Ascending aorta (tissue), 2 donors: ENCODE data around the gene TRMT112. TPM values are rescaled to one million over a fixed set of nuclear protein-coding genes. Genes with fewer than 3 reads are reported as not detected.

ENCODE experiments used
- DNase-seq, 2 donors: peaks; one replicate each; pipeline ENCODE4 v3.0.0-alpha.2; 2019; ENCODE audit warnings: low spot score in 2 of 2
- H3K27ac ChIP-seq, 2 donors: fragments of 200-600 bp; sonication (generic); one replicate each; pipeline ENCODE4 v1.5.1; 2016 to 2017; ENCODE audit warnings: mild to moderate bottlenecking in 1 of 2
- H3K27me3 ChIP-seq: fragments of 200-600 bp; sonication (generic); one replicate; pipeline ENCODE4 v1.5.1; 2017
- H3K36me3 ChIP-seq, 2 donors: fragments of 200-600 bp; sonication (generic); one replicate each; pipeline ENCODE4 v1.5.1; 2016
- H3K4me1 ChIP-seq, 2 donors: fragments of 200-600 bp; sonication (generic); one replicate each; pipeline ENCODE4 v1.5.1; 2016 to 2017; ENCODE audit warnings: mild to moderate bottlenecking in 1 of 2
- H3K4me3 ChIP-seq, 2 donors: fragments of 200-600 bp; sonication (generic); one replicate each; pipeline ENCODE4 v1.5.1; 2016 to 2017; ENCODE audit warnings: mild to moderate bottlenecking in 1 of 2
- H3K9me3 ChIP-seq, 2 donors: fragments of 200-600 bp; sonication (generic); one replicate each; pipeline ENCODE4 v1.5.1; 2016
- intact Hi-C: fragments of 100-400 bp; cut with DNase I; formaldehyde crosslinking; loops from one replicate; pipeline ENCODE4 v1.15.1; 2023
- total RNA-seq: library from RNA; depleted of rRNA; stranded (reverse); fragments of >200 nt; gene quantifications from one replicate; pipeline ENCODE4 v1.1.0, GENCODE V29; 2016
- TF ChIP-seq, protein P1 (sequence below), 3 experiments: fragments of 200-600 bp in 2 of 3; fragments of 450-650 bp in 1 of 3; sonication (generic) in 2 of 3; IDR thresholded peaks; one replicate each; pipeline ENCODE4 v1.5.1; 2016 to 2019; ENCODE audit warnings: antibody characterized with exemption in 3 of 3, mild to moderate bottlenecking in 1 of 3, moderate library complexity in 1 of 3

The TRMT112 gene
- total RNA-seq, 1 donor from 2014 or later, result 384 TPM

DNA sequence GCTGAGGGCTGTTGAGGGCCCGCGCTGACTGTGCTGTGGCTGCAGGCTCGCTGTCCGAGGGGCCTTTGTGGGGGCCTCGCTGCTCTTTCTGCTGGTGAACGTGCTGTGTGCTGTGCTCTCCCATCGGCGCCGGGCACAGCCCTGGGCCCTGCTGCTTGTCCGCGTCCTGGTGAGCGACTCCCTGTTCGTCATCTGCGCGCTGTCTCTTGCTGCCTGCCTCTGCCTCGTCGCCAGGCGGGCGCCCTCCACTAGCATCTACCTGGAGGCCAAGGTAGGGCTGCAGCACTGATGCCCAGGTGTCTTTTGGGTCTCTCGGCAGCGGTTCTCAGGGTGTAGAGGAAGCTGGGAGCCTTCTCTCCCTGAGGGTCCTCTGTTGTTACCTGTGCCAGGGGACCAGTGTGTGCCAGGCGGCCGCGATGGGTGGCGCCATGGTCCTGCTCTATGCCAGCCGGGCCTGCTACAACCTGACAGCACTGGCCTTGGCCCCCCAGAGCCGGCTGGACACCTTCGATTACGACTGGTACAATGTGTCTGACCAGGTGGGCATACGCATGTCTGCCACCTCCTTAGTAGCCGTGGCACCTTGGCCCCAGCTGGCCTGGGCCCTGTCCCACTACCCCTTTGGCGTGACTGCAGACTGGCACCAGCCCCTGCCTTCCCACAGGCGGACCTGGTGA is 29.5 kb downstream of the TRMT112 start:
- Histone ChIP-seq H3K36me3 (no peaks in the 10 kb centered on the region), H3K4me3 (no peak overlapping the region), H3K4me1 (peaks cover 10 to 29% of the 10 kb centered on the region in 2 donors), H3K27ac (no peak overlapping the region), H3K27me3 (peaks cover 13% of the 10 kb centered on the region), H3K9me3 (no peaks in the 10 kb centered on the region)
- intact Hi-C loops, result no loop called here
- TF ChIP-seq, protein P1, sequence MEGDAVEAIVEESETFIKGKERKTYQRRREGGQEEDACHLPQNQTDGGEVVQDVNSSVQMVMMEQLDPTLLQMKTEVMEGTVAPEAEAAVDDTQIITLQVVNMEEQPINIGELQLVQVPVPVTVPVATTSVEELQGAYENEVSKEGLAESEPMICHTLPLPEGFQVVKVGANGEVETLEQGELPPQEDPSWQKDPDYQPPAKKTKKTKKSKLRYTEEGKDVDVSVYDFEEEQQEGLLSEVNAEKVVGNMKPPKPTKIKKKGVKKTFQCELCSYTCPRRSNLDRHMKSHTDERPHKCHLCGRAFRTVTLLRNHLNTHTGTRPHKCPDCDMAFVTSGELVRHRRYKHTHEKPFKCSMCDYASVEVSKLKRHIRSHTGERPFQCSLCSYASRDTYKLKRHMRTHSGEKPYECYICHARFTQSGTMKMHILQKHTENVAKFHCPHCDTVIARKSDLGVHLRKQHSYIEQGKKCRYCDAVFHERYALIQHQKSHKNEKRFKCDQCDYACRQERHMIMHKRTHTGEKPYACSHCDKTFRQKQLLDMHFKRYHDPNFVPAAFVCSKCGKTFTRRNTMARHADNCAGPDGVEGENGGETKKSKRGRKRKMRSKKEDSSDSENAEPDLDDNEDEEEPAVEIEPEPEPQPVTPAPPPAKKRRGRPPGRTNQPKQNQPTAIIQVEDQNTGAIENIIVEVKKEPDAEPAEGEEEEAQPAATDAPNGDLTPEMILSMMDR (IDR thresholded peaks at IDR 0.05), result no peak
- DNase-seq, result peak in 1 of 2 donors; percentile 62

GRCh38 chr11:64286801-64287159 is 30.6 kb downstream of the TRMT112 start:
- Histone ChIP-seq H3K4me3 (peak overlapping the region in 1 of 2 donors; percentile 82), H3K27me3 (peaks cover 10% of the 10 kb centered on the region), H3K9me3 (no peaks in the 10 kb centered on the region), H3K36me3 (peaks cover 0 to 4% of the 10 kb centered on the region in 2 donors), H3K27ac (no peak overlapping the region), H3K4me1 (peaks cover 5 to 20% of the 10 kb centered on the region in 2 donors)
- peak in 1 of 2 donors; percentile 61 for DNase-seq
- TF ChIP-seq, protein P1 (IDR thresholded peaks at IDR 0.05), result no peak
- intact Hi-C loops, result no loop called here

DNA sequence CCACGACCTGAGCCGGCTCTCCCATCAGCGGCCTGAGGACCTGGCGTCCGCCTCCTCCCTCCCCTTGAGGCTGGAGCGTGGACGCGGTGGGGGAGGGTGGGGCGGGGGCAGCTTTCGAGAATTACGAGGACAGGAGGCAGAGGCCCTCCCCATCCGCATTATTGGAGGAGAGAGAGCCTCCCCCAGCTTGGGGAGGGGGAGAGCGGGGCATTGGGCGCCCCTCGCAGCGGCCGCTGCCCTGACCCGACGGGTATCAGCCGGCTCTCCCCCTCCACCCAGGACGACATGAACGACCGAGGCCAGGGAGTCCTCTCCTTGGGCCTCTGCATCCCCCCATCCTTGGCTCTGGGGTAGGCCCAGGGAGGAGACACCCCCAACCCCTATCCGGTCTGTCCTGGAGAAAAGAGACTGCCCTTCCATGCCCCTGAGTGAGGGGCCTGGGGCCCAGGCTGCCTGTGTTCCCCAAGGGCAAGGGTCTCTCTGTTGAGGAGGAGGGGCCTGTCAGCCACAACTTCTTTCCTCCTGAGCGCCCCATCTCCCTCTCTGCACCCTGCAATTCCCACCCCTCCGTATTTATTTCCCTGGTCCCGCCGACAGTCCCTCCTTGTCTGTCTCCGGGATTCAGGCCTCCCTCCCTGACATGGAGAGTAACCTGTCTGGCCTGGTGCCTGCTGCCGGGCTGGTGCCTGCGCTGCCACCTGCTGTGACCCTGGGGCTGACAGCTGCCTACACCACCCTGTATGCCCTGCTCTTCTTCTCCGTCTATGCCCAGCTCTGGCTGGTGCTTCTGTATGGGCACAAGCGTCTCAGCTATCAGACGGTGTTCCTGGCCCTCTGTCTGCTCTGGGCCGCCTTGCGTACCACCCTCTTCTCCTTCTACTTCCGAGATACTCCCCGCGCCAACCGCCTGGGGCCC is 31.2 kb downstream of the TRMT112 start:
- peaks cover 4 to 20% of the 10 kb centered on the region in 2 donors for H3K4me1 ChIP-seq
- H3K27me3 ChIP-seq, result peaks cover 6% of the 10 kb centered on the region
- TF ChIP-seq, protein P1 (IDR thresholded peaks at IDR 0.05), result no peak
- peak in 1 of 2 donors; percentile 62 for DNase-seq
- H3K27ac ChIP-seq, result peak overlapping the region; percentile 87 to 95
- H3K4me3 ChIP-seq, result peak overlapping the region; percentile 82 to 96
- intact Hi-C loops, result loop anchor here (1.0 kb wide), 1 partner anchor 19 kb away; the partner anchor contains the start of gene ESRRA
- peaks cover 0 to 5% of the 10 kb centered on the region in 2 donors for H3K36me3 ChIP-seq
- H3K9me3 ChIP-seq, result no peaks in the 10 kb centered on the region

- Histone ChIP-seq H3K27me3 (no peaks in the 10 kb centered on the region), H3K27ac (peak within 1 kb of the TSS; percentile 87 to 95), H3K9me3 (no peaks in the 10 kb centered on the region), H3K4me1 (peaks cover 4 to 20% of the 10 kb centered on the region in 2 donors), H3K36me3 (peaks cover 0 to 8% of the 10 kb centered on the region in 2 donors), H3K4me3 (peak within 1 kb of the TSS; percentile 82 to 96)
- TF ChIP-seq, protein P1 (IDR thresholded peaks at IDR 0.05), result no peak
- intact Hi-C loops, result loop anchor here (1.0 kb wide), 2 partner anchors 15 to 20 kb away; partner anchors contain the start of gene ESRRA
- peak in 1 of 2 donors; percentile 92 for DNase-seq
These were observed 32.1 kb downstream of the TRMT112 start, which contains the start of gene GPR137 for GRCh38 chr11:64284962-64285884. Gene GPR137, plus strand, starts transcription at chr11:64285848. Its CDS starts 677 bp downstream, at chr11:64286525.
